Breast epithelium (tissue), 3 donors: ENCODE data around the gene CDH13.

Source experiments
- POLR2A ChIP-seq: fragments of 450-650 bp; IDR thresholded peaks from one replicate; pipeline ENCODE4 v1.6.1; 2016; ENCODE audit warnings: antibody characterized with exemption, mild to moderate bottlenecking, moderate library complexity
- POLR2AphosphoS5 ChIP-seq, 3 donors: sonication (generic); formaldehyde crosslinking; IDR thresholded peaks; one replicate each; pipeline ENCODE4 v1.6.1; 2017; ENCODE audit warnings: antibody characterized with exemption in 3 of 3

DNA sequence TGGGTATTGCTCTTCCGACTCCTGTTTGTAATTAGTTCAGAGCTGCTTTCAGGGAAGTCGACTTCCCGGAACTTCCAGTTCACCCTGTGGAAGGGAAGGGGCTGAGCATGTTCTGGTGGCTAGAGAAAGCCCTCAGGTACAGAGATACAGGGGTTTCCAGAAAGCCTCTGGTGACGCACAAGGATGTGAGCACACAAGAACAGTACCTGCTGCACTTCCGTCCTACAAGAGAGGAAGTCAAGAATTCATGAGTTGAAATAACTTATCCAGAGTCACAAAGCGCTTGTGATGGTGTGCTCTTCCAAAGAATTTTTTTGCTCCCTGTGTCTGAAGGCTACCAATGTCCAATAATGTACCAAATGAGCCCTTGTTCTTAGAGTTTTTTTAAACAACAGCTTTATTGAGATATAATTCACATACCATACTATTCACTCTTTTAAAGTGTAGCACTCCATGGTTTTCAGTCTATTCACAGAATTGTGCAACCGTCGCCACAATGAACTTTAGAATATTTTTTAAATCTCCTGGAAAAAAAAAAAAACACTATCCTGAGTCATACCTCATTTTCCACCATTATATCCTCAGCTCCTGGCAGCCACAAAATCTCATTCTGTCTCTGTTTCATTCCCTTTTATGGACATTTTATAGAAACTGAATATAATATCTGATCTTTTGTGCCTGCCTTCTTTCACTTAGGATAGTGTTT, 327.6 kb downstream of the CDH13 start:
- TF ChIP-seq POLR2AphosphoS5 (IDR thresholded peaks at IDR 0.05) (no peak), POLR2A (no peak)
